ENCODE results near the gene SCNN1B.

SCNN1B gene

GRCh38 chr16:23423496-23424049 lies 121.5 kb downstream of the SCNN1B start (continued):
- TF ChIP-seq, protein P1, sequence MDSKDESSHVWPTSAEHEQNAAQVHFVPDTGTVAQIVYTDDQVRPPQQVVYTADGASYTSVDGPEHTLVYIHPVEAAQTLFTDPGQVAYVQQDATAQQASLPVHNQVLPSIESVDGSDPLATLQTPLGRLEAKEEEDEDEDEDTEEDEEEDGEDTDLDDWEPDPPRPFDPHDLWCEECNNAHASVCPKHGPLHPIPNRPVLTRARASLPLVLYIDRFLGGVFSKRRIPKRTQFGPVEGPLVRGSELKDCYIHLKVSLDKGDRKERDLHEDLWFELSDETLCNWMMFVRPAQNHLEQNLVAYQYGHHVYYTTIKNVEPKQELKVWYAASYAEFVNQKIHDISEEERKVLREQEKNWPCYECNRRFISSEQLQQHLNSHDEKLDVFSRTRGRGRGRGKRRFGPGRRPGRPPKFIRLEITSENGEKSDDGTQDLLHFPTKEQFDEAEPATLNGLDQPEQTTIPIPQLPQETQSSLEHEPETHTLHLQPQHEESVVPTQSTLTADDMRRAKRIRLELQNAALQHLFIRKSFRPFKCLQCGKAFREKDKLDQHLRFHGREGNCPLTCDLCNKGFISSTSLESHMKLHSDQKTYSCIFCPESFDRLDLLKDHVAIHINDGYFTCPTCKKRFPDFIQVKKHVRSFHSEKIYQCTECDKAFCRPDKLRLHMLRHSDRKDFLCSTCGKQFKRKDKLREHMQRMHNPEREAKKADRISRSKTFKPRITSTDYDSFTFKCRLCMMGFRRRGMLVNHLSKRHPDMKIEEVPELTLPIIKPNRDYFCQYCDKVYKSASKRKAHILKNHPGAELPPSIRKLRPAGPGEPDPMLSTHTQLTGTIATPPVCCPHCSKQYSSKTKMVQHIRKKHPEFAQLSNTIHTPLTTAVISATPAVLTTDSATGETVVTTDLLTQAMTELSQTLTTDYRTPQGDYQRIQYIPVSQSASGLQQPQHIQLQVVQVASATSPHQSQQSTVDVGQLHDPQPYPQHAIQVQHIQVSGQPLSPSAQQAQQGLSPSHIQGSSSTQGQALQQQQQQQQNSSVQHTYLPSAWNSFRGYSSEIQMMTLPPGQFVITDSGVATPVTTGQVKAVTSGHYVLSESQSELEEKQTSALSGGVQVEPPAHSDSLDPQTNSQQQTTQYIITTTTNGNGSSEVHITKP (tag by site-specific recombination; IDR thresholded peaks at IDR 0.05) = peak; percentile 92
- no peak for TF ChIP-seq ZNF138 (tag by site-specific recombination; IDR thresholded peaks at IDR 0.05; ENCODE audit: borderline replicate concordance)
- 0 out of 2 replicates have a peak, but pooled peaks have one; percentile 35 for TF ChIP-seq SCRT1 (tag by site-specific recombination; IDR thresholded peaks at IDR 0.05; ENCODE audit: borderline replicate concordance)
- no peak for TF ChIP-seq ZNF792 (tag by site-specific recombination; IDR thresholded peaks at IDR 0.05)
- 0 out of 2 replicates have a peak, but pooled peaks have one; percentile 30 for TF ChIP-seq ZNF2 (tag by site-specific recombination; IDR thresholded peaks at IDR 0.05)
- TF ChIP-seq, protein P2, sequence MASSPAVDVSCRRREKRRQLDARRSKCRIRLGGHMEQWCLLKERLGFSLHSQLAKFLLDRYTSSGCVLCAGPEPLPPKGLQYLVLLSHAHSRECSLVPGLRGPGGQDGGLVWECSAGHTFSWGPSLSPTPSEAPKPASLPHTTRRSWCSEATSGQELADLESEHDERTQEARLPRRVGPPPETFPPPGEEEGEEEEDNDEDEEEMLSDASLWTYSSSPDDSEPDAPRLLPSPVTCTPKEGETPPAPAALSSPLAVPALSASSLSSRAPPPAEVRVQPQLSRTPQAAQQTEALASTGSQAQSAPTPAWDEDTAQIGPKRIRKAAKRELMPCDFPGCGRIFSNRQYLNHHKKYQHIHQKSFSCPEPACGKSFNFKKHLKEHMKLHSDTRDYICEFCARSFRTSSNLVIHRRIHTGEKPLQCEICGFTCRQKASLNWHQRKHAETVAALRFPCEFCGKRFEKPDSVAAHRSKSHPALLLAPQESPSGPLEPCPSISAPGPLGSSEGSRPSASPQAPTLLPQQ (tag by site-specific recombination; IDR thresholded peaks at IDR 0.05) = peak; percentile 69
- 0 out of 2 replicates have a peak, but pooled peaks have one; percentile 10 for TF ChIP-seq ZNF10 (tag by site-specific recombination; IDR thresholded peaks at IDR 0.05)
- peak; percentile 22; the same call in 1 of the 2 replicates for TF ChIP-seq ZNF146 (tag by site-specific recombination; IDR thresholded peaks at IDR 0.05)
- peak; percentile 85; the same call in 1 of the 2 replicates for TF ChIP-seq ZNF391 (tag by site-specific recombination; IDR thresholded peaks at IDR 0.05; ENCODE audit: borderline replicate concordance, low read depth)
- TF ChIP-seq ZNF623 (tag by site-specific recombination; IDR thresholded peaks at IDR 0.05) = 0 out of 2 replicates have a peak, but pooled peaks have one; percentile 8
- peak; percentile 95 for TF ChIP-seq KLF17 (tag by site-specific recombination; IDR thresholded peaks at IDR 0.05)
- TF ChIP-seq, protein P3, sequence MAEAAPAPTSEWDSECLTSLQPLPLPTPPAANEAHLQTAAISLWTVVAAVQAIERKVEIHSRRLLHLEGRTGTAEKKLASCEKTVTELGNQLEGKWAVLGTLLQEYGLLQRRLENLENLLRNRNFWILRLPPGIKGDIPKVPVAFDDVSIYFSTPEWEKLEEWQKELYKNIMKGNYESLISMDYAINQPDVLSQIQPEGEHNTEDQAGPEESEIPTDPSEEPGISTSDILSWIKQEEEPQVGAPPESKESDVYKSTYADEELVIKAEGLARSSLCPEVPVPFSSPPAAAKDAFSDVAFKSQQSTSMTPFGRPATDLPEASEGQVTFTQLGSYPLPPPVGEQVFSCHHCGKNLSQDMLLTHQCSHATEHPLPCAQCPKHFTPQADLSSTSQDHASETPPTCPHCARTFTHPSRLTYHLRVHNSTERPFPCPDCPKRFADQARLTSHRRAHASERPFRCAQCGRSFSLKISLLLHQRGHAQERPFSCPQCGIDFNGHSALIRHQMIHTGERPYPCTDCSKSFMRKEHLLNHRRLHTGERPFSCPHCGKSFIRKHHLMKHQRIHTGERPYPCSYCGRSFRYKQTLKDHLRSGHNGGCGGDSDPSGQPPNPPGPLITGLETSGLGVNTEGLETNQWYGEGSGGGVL (tag by site-specific recombination; IDR thresholded peaks at IDR 0.05) = no peak
- TF ChIP-seq ZBTB11 (tag by site-specific recombination; conservative IDR thresholded peaks at IDR 0.05; ENCODE audit: low read depth) = no peak
- TF ChIP-seq ZNF155 (tag by site-specific recombination; IDR thresholded peaks at IDR 0.05) = no peak
- peak; percentile 92 for TF ChIP-seq OSR2 (tag by site-specific recombination; IDR thresholded peaks at IDR 0.05)
- TF ChIP-seq, protein P4, sequence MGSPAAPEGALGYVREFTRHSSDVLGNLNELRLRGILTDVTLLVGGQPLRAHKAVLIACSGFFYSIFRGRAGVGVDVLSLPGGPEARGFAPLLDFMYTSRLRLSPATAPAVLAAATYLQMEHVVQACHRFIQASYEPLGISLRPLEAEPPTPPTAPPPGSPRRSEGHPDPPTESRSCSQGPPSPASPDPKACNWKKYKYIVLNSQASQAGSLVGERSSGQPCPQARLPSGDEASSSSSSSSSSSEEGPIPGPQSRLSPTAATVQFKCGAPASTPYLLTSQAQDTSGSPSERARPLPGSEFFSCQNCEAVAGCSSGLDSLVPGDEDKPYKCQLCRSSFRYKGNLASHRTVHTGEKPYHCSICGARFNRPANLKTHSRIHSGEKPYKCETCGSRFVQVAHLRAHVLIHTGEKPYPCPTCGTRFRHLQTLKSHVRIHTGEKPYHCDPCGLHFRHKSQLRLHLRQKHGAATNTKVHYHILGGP (tag by site-specific recombination; IDR thresholded peaks at IDR 0.05) = 0 out of 2 replicates have a peak, but pooled peaks have one; percentile 24

Data from HEK293 (cell line).